RKO (cell line): ENCODE measurements around the gene PPP1R1B.

ENCODE experiments used
- DNase-seq: peaks from one replicate; pipeline ENCODE4 v3.0.0-alpha.2; 2016; ENCODE audit warnings: low spot score

The PPP1R1B gene

DNA sequence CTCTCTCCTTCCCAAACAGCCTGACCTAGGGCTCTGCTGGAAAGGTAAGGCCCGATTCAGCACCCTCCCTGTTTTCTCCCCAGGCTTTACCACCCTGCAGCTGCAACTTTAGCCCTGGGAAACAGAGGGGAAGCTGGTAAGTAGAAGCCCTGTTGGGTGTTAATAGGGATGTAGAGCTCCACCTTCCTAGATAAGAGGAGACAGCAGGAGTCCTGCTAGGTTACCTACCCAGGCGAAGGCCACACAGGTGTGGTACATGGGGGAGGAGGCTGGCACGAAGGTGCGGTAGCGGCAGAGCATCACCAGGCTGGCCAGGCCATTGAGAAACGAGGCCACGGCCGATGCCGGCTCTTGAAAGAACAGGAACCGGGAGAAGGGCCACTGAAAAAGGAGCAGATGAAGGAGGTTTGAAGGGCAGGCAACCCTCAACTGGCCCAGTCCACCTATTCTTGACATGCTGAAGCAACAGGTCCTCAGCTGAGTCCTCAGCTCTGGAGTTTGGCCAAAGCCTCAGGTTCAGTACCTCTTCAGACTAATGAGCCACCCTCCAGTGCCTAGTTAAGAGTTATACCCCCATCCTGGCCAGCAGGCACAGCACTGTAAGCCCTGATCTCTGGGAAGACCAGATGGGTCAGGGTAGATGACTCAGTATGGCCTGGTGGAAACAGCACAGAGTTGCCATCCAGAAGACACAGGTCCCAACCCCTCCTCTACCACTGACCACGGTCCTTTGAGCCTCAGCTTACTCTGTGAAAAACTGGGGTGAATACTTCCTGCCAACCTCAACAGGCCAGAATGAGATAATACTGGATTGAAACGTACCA lies 57.8 kb downstream of the PPP1R1B start:
- no peak for DNase-seq
